GM08714 (cell line): ENCODE measurements around the gene PATJ.
"Not testable (repeated sequence)": the region's sequence is repeated elsewhere in the genome, so short reads cannot be mapped to it uniquely, and the experiment has no call there.

Source experiments
- H3K4me3 ChIP-seq: fragments of 200-500 bp; sonication (Bioruptor generic); 2 replicates; pipeline ENCODE4 v1.5.1; 2014; ENCODE audit warnings: mild to moderate bottlenecking, low read length, inconsistent platforms
- ZNF274 ChIP-seq: IDR thresholded peaks from 2 replicates; pipeline ENCODE4 v1.6.1; 2012; ENCODE audit warnings: mild to moderate bottlenecking, low read depth, low read length

PATJ gene

GRCh38 chr1:62126579-62127290, 384.5 kb downstream of the PATJ start:
- no peak overlapping the region for H3K4me3 ChIP-seq
- TF ChIP-seq ZNF274: no peak

GRCh38 chr1:62128745-62129144, 386.5 kb downstream of the PATJ start:
- no peak overlapping the region for H3K4me3 ChIP-seq
- TF ChIP-seq ZNF274: no peak

DNA sequence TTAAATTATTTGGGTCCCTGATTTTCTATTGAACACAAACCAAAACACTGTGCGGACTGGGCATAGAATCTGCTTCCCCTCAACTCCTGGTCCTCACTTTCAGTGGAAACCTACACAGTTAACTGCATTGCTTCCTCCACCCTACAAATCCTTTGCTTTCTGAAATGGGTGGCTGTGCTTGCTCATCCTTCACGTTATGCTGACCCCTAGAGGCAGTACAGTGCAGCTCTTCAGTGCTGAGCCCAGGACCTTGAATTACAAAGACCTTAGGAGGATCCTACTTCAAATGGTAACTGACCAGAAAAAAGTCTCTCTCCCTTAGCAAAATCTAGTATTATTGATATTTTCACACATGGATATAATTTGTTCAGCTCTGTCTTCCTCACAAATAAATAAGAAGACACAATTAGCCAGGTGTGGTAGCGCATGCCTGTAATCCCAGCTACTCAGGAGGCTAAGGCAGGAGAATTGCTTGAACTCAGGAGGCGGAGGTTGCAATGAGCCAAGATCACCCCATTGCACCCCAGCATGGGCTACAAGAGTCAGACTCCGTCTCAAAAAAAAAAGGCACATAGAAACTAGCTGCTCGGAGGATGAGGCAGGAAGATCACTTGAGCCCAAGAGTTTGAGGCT, 388.9 kb downstream of the PATJ start:
- no peak for TF ChIP-seq ZNF274
- H3K4me3 ChIP-seq: no peak overlapping the region

- TF ChIP-seq ZNF274: no peak
- no peak overlapping the region for H3K4me3 ChIP-seq
Measured at GRCh38 chr1:62138029-62138428, 395.7 kb downstream of the PATJ start.

DNA sequence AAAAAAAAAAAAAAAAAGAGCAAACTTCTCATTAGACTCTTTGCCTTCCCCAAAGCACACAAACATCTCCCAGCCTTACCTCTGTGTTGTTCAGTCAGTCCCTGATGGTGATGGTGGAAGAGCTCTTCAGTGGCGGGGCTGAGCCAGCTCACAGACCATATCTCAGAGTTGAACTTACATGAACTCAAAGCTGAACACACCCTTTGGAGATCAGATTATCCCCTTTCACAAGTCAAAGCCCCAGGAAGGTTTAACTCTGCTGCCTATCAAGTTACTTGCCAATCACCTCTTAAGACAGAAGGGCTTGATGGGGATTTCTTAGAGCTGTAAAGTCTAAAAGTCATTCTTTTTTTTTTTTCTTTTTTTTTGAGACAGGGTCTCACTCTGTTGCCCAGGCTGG, 397.1 kb downstream of the PATJ start:
- no peak overlapping the region for H3K4me3 ChIP-seq
- no peak for TF ChIP-seq ZNF274

DNA sequence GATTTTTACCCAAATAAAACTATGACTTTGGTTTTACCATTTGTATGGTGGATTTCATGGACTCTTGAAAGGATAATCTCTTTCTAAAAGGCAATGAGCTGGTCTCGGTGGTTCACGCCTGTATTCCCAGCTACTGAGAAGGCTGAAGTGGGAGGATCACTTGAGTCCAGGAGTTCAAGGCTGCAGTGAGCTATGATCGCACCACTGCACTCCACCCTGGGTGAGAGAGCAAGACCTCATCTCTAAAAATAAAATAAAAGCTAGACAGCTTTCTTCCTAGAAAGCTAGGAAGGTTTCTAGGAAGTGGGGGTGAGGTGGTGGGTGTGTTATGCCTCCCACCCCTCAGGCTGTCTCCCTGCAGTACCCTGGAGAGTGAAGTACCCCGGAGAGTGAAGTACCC, 398.4 kb downstream of the PATJ start:
- no peak for TF ChIP-seq ZNF274

GRCh38 chr1:62142496-62142895, 400.2 kb downstream of the PATJ start:
- TF ChIP-seq ZNF274: no peak
- H3K4me3 ChIP-seq: no peak overlapping the region

More for the DNA sequence above, 398.4 kb downstream of the PATJ start:
- no peak overlapping the region for H3K4me3 ChIP-seq

GRCh38 chr1:62144238-62144831, 402.1 kb downstream of the PATJ start:
- no peak for TF ChIP-seq ZNF274
- no peak overlapping the region for H3K4me3 ChIP-seq

GRCh38 chr1:62159940-62160348, 417.7 kb downstream of the PATJ start:
- no peak overlapping the region for H3K4me3 ChIP-seq
- TF ChIP-seq ZNF274: no peak

DNA sequence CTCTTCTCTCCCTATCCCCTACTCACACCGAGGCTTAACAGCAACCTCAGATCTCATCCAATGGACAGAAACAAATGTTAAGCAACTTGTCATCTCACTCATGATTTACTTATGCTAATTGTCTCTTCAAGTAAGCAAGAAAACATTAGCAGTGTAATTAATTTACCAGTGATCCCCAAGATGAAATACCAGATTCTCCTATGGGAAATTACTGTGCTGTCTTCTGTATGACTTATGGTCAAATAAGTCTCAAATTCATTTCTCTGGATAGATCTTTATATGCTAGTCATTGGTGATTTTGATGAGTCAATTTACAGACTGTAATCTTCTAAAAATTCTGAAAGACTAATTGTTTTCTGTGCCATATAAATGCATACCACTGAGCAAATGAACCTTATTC, 419.4 kb downstream of the PATJ start:
- H3K4me3 ChIP-seq: no peak overlapping the region
- TF ChIP-seq ZNF274: no peak

DNA sequence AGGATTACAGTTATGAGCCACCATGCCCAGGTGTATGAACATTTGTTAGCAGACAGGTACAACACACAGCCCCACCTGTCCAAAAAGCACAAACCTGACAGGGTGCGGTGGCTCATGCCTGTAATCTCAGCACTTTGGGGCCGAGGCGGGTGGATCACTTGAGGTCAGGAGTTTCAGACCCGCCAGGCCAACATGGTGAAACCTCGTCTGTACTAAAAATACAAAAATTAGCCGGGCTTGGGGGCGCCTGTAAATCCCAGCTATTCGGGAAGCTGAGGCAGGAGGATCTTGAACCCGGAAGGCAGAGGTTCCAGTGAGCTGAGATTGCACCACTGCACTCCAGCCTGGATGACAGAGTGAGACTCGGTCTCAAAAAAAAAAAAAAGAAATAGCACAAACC, 428.1 kb downstream of the PATJ start:
- not testable (repeated sequence) for H3K4me3 ChIP-seq

DNA sequence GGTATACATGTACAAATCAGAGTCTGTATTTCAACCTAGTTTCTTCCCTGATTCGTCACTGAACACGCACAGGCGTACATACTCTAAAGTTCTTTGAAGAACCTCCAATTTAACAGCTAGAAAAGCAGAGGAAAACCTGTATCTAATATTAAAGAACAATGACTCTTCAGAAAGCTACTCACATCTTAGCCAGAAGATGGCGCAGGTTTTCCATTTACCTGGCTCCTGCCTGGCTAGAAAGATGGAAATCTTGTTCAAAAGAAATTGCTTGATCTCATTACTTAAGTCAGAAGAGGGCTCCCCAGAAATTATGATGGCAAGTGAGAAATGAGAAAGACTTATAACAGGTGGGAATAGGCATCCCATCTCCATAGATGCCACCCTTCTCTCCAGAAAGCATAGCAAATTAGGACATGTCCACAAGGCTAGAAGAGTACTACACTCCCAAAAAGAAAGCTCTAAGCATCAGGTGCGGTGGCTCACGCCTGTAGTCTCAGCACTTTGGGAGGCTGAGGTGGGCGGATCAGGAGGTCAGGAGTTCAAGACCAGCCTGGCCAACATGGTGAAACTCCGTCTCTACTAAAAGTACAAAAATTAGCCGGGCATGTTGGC, 433.4 kb downstream of the PATJ start:
- no peak for TF ChIP-seq ZNF274
- no peak overlapping the region for H3K4me3 ChIP-seq

DNA sequence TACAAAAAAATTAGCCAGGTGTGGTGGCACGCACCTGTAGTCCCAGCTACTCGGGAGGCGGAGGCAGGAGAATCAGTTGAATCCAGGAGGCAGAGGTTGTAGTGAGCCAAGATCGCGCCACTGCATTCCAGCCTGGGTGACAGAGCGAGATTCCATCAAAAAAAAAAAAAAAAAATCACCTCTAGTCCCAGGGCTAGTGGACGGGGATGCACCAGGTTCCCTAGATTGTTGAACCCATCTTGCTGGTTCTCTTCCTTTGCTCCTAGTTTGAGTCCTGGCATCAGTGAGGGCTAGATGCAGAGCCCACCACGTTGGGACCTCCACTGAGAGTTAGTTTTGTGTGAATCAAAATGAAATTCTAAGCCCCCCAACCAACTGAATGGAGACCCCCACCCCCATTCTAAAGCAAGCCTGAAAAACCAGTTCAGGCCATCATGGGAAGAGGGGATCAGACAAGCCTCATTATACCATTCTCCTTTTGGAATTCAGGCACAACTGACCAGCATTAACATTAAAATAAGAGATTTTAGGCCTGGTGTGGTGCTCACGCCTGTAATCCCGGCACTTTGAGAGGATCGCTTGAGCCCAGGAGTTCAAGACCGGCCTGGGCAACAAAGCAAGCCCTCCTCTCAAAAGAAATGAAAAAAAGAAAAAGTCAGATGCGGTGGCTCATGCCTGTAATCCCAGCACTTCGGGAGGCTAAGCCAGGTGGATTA, 434.5 kb downstream of the PATJ start:
- TF ChIP-seq ZNF274: no peak
- no peak overlapping the region for H3K4me3 ChIP-seq

DNA sequence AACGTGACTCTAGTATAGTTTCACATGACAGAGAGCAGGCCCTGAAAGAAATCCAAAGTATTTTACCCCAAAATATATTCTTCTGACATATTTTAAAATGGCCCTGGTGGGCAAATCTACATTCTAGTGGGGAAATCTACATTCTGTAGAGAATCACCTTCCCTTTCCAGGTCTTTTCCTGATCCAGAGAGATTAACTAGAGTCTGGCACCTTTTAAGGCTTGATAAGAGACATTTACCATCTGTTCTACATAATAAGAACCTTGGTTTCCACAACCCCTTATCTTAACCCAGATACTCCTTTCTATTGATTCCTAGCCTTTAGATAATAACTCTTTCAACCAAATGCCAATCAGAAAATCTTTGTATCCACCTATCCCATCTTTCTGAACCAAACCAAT, 435.3 kb downstream of the PATJ start:
- no peak overlapping the region for H3K4me3 ChIP-seq
- no peak for TF ChIP-seq ZNF274
